ENCODE results near the gene MRTFB. TPM values are rescaled to one million over a fixed set of nuclear protein-coding genes. Genes with fewer than 3 reads are reported as not detected.

Gene MRTFB
- total RNA-seq, 1 experiment from 2014 or later, result 90.5 TPM

DNA sequence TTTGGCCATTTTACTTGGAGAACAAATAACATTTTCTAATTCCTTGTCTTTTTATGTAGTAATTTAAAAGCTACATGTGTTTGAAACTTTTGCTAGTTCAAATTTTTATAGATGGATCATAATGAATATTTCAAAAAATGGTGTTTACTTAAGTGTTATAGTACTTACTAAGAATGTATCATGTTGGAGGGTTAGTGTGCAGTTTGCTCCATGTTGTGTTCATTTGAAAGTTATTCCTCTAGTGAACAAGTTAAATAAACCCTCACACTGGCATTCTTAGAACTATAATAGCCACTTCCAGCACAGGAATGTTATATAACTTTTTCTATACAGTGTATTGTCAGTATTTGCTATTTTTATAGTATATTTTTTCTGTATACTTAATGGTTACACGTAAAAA is 62.8 kb downstream of the MRTFB start:
- no peak overlapping the region for H3K27ac ChIP-seq (ENCODE audit: low read length)
- peaks cover 5% of the 10 kb centered on the region; the same call in 1 of the 2 replicates for H3K9me3 ChIP-seq (ENCODE audit: control insufficient read depth, insufficient read depth, low read depth, low read length)
- no peak for ATAC-seq
- no peaks in the 10 kb centered on the region for H3K27me3 ChIP-seq (ENCODE audit: control insufficient read depth, insufficient read depth, low read length)
- BruUV-seq (replicated peaks), result no TSS peak
- no peak for DNase-seq (ENCODE audit: low read depth, low spot score)
- intact Hi-C loops (cut with micrococcal nuclease; ENCODE audit: unreplicated experiment), result no loop called here
- CTCF ChIA-PET, result no interaction called here
- POLR2A ChIA-PET, result no interaction called here
- no peaks in the 10 kb centered on the region for H3K4me1 ChIP-seq (ENCODE audit: control insufficient read depth, insufficient read depth, low read length)
- H3K4me3 ChIP-seq (ENCODE audit: low read depth in 2 of 2, low read length in 2 of 2), result no peak overlapping the region
- H3K36me3 ChIP-seq (ENCODE audit: control insufficient read depth, insufficient read depth, low read length), result no peaks in the 10 kb centered on the region
- TF ChIP-seq TCF7L2 (IDR thresholded peaks at IDR 0.05; ENCODE audit: low read depth, low read length) (no peak), POLR2AphosphoS5 (IDR thresholded peaks at IDR 0.05; ENCODE audit: low read depth, low read length) (no peak), SIN3A (IDR thresholded peaks at IDR 0.05; ENCODE audit: borderline replicate concordance, insufficient read depth, low read depth, low read length) (no peak)
- TF ChIP-seq, protein P1, sequence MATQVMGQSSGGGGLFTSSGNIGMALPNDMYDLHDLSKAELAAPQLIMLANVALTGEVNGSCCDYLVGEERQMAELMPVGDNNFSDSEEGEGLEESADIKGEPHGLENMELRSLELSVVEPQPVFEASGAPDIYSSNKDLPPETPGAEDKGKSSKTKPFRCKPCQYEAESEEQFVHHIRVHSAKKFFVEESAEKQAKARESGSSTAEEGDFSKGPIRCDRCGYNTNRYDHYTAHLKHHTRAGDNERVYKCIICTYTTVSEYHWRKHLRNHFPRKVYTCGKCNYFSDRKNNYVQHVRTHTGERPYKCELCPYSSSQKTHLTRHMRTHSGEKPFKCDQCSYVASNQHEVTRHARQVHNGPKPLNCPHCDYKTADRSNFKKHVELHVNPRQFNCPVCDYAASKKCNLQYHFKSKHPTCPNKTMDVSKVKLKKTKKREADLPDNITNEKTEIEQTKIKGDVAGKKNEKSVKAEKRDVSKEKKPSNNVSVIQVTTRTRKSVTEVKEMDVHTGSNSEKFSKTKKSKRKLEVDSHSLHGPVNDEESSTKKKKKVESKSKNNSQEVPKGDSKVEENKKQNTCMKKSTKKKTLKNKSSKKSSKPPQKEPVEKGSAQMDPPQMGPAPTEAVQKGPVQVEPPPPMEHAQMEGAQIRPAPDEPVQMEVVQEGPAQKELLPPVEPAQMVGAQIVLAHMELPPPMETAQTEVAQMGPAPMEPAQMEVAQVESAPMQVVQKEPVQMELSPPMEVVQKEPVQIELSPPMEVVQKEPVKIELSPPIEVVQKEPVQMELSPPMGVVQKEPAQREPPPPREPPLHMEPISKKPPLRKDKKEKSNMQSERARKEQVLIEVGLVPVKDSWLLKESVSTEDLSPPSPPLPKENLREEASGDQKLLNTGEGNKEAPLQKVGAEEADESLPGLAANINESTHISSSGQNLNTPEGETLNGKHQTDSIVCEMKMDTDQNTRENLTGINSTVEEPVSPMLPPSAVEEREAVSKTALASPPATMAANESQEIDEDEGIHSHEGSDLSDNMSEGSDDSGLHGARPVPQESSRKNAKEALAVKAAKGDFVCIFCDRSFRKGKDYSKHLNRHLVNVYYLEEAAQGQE (IDR thresholded peaks at IDR 0.05; ENCODE audit: insufficient read depth in 1 of 2, low read depth in 2 of 2, low read length in 1 of 2), result no peak
- TF ChIP-seq, protein P2, sequence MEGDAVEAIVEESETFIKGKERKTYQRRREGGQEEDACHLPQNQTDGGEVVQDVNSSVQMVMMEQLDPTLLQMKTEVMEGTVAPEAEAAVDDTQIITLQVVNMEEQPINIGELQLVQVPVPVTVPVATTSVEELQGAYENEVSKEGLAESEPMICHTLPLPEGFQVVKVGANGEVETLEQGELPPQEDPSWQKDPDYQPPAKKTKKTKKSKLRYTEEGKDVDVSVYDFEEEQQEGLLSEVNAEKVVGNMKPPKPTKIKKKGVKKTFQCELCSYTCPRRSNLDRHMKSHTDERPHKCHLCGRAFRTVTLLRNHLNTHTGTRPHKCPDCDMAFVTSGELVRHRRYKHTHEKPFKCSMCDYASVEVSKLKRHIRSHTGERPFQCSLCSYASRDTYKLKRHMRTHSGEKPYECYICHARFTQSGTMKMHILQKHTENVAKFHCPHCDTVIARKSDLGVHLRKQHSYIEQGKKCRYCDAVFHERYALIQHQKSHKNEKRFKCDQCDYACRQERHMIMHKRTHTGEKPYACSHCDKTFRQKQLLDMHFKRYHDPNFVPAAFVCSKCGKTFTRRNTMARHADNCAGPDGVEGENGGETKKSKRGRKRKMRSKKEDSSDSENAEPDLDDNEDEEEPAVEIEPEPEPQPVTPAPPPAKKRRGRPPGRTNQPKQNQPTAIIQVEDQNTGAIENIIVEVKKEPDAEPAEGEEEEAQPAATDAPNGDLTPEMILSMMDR (IDR thresholded peaks at IDR 0.05), result no peak
- in situ Hi-C loops (cut with HindIII; ENCODE audit: low pct_unique_long_range_greater_than_20kb, low sequenced_read_pairs), result no loop called here

DNA sequence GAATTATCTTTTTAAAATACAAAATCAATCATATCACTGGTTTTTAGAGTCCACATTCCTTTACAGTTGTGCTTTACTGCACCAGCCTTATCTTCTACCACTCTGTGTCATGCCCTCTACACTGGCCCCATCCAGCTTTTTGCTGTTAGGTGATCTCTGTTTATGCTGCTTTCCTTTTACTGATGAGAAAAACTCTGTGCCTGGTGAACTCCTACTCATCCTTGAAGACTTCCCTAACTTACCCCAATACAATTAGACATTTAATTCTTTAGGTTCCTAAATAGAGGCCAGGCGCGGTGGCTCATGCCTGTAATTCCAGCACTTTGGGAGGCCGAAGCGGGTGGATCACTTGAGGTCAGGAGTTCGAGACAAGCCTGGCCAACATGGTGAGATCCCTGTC is 64.6 kb downstream of the MRTFB start:
- no TSS peak for BruUV-seq (replicated peaks)
- DNase-seq (ENCODE audit: low read depth, low spot score) (no peak), ATAC-seq (no peak)
- POLR2A ChIA-PET, result no interaction called here
- no peaks in the 10 kb centered on the region for H3K27me3 ChIP-seq (ENCODE audit: control insufficient read depth, insufficient read depth, low read length)
- CTCF ChIA-PET, result no interaction called here
- TF ChIP-seq, protein P2 (IDR thresholded peaks at IDR 0.05), result no peak
- TF ChIP-seq SIN3A (IDR thresholded peaks at IDR 0.05; ENCODE audit: borderline replicate concordance, insufficient read depth, low read depth, low read length), result no peak
- no peak for TF ChIP-seq TCF7L2 (IDR thresholded peaks at IDR 0.05; ENCODE audit: low read depth, low read length)
- no peak for TF ChIP-seq POLR2AphosphoS5 (IDR thresholded peaks at IDR 0.05; ENCODE audit: low read depth, low read length)
- TF ChIP-seq, protein P1 (IDR thresholded peaks at IDR 0.05; ENCODE audit: insufficient read depth in 1 of 2, low read depth in 2 of 2, low read length in 1 of 2), result no peak
- H3K27ac ChIP-seq (ENCODE audit: low read length), result no peak overlapping the region
- H3K4me3 ChIP-seq (ENCODE audit: low read depth in 2 of 2, low read length in 2 of 2), result no peak overlapping the region
- intact Hi-C loops (cut with micrococcal nuclease; ENCODE audit: unreplicated experiment), result no loop called here
- peaks cover 5% of the 10 kb centered on the region; the same call in 1 of the 2 replicates for H3K9me3 ChIP-seq (ENCODE audit: control insufficient read depth, insufficient read depth, low read depth, low read length)
- no peaks in the 10 kb centered on the region for H3K36me3 ChIP-seq (ENCODE audit: control insufficient read depth, insufficient read depth, low read length)
- in situ Hi-C loops (cut with HindIII; ENCODE audit: low pct_unique_long_range_greater_than_20kb, low sequenced_read_pairs), result no loop called here
- H3K4me1 ChIP-seq (ENCODE audit: control insufficient read depth, insufficient read depth, low read length), result no peaks in the 10 kb centered on the region
